Esophagus muscularis mucosa (tissue), 3 donors: Measurements from ENCODE around the gene IL12RB2.

ENCODE experiments used
- POLR2AphosphoS5 ChIP-seq, 2 donors: sonication (generic); formaldehyde crosslinking; IDR thresholded peaks; one replicate each; pipeline ENCODE4 v1.6.1; 2017; ENCODE audit warnings: antibody characterized with exemption in 2 of 2
- TF ChIP-seq, protein P1 (sequence below), 3 experiments: fragments of 200-600 bp in 2 of 3; fragments of 450-650 bp in 1 of 3; sonication (generic) in 2 of 3; IDR thresholded peaks; one replicate each; pipeline ENCODE4 v1.5.1; 2017 to 2019; ENCODE audit warnings: antibody characterized with exemption in 3 of 3, mild to moderate bottlenecking in 2 of 3, moderate library complexity in 1 of 3

DNA sequence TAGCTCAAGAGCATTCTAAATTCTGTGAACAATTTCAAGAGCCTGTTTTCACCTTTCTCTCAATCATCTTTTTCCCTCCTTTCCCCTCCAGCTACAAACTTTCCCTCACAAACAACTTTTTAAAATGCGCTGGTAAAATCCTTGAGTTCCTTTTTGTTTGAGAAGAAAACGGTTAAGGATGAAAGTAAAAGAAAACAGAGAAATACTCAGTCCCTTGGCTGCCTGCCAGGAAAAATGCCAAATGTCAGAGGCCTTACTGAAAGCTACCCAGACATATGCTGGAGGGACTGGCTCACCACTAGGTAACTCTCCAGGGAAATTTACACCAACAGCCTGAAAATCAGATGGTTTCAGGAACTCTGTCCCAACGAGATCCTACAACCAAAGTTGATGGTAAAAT is 133.5 kb downstream of the IL12RB2 start:
- TF ChIP-seq, protein P1, sequence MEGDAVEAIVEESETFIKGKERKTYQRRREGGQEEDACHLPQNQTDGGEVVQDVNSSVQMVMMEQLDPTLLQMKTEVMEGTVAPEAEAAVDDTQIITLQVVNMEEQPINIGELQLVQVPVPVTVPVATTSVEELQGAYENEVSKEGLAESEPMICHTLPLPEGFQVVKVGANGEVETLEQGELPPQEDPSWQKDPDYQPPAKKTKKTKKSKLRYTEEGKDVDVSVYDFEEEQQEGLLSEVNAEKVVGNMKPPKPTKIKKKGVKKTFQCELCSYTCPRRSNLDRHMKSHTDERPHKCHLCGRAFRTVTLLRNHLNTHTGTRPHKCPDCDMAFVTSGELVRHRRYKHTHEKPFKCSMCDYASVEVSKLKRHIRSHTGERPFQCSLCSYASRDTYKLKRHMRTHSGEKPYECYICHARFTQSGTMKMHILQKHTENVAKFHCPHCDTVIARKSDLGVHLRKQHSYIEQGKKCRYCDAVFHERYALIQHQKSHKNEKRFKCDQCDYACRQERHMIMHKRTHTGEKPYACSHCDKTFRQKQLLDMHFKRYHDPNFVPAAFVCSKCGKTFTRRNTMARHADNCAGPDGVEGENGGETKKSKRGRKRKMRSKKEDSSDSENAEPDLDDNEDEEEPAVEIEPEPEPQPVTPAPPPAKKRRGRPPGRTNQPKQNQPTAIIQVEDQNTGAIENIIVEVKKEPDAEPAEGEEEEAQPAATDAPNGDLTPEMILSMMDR (IDR thresholded peaks at IDR 0.05), result no peak
- no peak for TF ChIP-seq POLR2AphosphoS5 (IDR thresholded peaks at IDR 0.05)
